Adipocyte (in vitro differentiated cells): Measurements from ENCODE around the gene INSYN1.
A peak's percentile ranks its signal among the peaks of the same experiment; 100 is the strongest.

Source experiments
- DNase-seq: peaks from one replicate; pipeline ENCODE4 v3.0.0-alpha.2; 2015; ENCODE audit warnings: low read depth
- H3K27me3 ChIP-seq: replicated peaks from 2 replicates; pipeline ENCODE4 v1.7.0; 2013; ENCODE audit warnings: mild to moderate bottlenecking, low read length, moderate library complexity; ENCODE audit not compliant: control insufficient read depth, insufficient read depth
- H3K36me3 ChIP-seq: 2 replicates; pipeline ENCODE4 v1.7.0; 2013; ENCODE audit warnings: low read length, mild to moderate bottlenecking, moderate library complexity; ENCODE audit not compliant: control insufficient read depth, insufficient read depth, severe bottlenecking
- H3K4me1 ChIP-seq: 2 replicates; pipeline ENCODE4 v1.7.0; 2013; ENCODE audit warnings: mild to moderate bottlenecking, low read length, moderate library complexity; ENCODE audit not compliant: control insufficient read depth, insufficient read depth
- H3K4me3 ChIP-seq: 2 replicates; pipeline ENCODE4 v1.7.0; 2013; ENCODE audit warnings: mild to moderate bottlenecking, low read length, moderate library complexity
- H3K9ac ChIP-seq: 2 replicates; pipeline ENCODE4 v1.7.0; 2013; ENCODE audit warnings: mild to moderate bottlenecking, low read length, moderate library complexity
- H3K9me3 ChIP-seq: 2 replicates; pipeline ENCODE4 v1.7.0; 2013; ENCODE audit warnings: mild to moderate bottlenecking, low read length, moderate library complexity; ENCODE audit not compliant: control insufficient read depth

Gene INSYN1

DNA sequence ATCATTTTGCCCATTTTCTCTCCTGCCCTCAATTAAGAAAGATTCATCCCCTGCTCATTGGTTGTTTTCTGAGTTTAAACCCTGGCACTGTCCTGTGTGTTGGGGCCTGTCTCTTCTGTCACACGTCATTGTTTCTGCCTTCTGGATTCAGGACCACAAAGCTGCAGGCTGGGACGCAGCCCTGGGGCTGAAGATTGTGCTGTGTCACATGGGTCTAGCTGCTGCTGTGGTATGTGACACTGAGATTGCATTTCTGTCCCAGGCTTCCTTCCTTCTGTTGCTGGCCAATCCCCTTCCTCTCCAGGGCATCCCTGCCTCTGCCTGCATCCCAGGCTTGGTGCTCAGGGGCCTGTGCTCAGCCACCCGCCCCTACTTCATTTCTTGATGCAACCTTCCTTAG is 28.9 kb downstream of the INSYN1 start:
- Histone ChIP-seq H3K4me3 (no peak overlapping the region), H3K9me3 (no peaks in the 10 kb centered on the region), H3K9ac (no peak overlapping the region), H3K4me1 (peaks cover 13% of the 10 kb centered on the region), H3K36me3 (no peaks in the 10 kb centered on the region), H3K27me3 (no peaks in the 10 kb centered on the region)
- no peak for DNase-seq

DNA sequence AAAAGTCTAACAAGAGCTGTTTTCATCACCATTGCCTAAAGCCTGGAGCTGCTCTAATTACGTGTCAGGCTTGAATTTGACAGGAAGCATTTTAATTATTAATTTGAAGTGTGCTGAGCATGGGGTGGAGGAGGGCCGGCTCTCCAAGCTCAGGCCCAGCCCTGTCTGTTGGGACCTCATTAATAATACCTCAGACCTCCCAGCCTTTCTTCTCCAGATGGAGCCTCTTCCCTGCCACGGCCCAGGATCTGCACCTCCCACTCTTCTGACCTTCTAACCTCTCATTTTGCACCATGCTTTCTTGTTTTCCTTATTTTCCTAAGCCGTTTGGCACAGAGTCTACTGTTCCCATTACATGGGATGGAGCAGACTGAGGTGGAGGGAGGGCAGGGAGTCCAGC is 30.0 kb downstream of the INSYN1 start:
- Histone ChIP-seq H3K4me1 (peaks cover 23% of the 10 kb centered on the region), H3K4me3 (no peak overlapping the region), H3K27me3 (no peaks in the 10 kb centered on the region), H3K36me3 (no peaks in the 10 kb centered on the region), H3K9me3 (no peaks in the 10 kb centered on the region), H3K9ac (no peak overlapping the region)
- no peak for DNase-seq

DNA sequence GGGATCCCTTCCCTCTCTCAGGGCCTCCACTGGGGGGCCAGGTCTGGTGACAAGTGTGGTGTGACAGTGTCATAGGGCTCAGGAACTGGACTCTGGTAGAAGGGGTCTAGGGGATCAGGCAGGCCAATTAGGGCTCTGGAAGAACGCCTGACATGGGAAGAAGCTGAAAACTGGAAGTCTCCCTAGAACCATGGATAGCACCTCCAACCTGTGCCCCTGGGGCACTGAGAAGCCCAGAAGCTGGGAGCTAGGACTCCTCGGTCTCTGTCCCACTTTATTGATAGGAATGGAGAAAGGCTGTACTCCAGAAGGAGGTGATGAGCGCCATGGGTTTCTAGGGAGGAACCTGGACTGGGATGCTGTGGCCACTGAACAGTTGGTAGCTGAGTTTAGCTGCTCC is 30.7 kb downstream of the INSYN1 start:
- H3K27me3 ChIP-seq, result no peaks in the 10 kb centered on the region
- no peaks in the 10 kb centered on the region for H3K36me3 ChIP-seq
- no peak for DNase-seq
- H3K9ac ChIP-seq, result no peak overlapping the region
- H3K4me1 ChIP-seq, result peaks cover 23% of the 10 kb centered on the region
- H3K4me3 ChIP-seq, result no peak overlapping the region
- H3K9me3 ChIP-seq, result no peaks in the 10 kb centered on the region

DNA sequence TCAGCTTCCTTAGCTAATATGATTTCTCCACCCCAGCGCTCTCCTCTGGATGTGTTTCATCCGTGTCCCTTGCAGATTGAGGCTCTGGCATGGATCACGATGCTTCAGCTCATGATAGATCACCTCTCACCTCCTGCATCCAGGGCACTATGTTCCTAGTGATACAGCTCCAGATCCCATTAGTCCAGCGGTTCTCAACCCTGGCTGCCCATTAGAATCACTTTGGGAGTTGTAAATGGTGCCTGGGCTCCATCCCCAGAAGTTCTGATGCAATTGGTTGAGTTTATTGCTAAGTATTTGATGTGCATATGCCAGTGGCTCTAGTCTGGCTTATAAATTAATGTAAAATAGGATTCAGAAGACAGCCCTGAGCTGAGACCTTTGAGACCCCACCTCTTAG is 34.5 kb downstream of the INSYN1 start:
- Histone ChIP-seq H3K9ac (peak overlapping the region; percentile 5), H3K4me3 (no peak overlapping the region), H3K4me1 (peaks cover 23% of the 10 kb centered on the region), H3K27me3 (no peaks in the 10 kb centered on the region), H3K9me3 (no peaks in the 10 kb centered on the region), H3K36me3 (peaks cover 12% of the 10 kb centered on the region)
- DNase-seq, result no peak

DNA sequence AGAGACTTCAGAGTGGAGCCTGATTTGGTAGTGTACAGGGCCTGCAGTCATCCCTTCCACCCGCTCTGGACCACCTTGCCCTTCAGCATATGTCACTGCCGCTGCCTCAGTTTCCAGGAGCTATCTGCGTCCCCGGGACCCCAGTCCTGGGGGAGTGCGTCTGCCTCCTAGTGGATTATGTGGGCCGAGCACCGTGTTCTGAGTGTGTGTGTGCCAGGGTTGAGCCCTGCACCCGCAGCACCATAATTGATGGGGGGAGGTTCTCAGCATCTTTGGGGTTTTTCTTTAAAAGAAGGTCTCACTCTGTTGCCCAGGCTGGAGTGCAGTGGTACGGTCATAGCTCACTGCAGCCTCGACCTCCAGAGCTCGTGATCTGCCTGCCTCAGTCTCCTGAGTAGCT is 35.3 kb downstream of the INSYN1 start:
- H3K9ac ChIP-seq, result no peak overlapping the region
- peaks cover 23% of the 10 kb centered on the region for H3K4me1 ChIP-seq
- no peak for DNase-seq
- H3K4me3 ChIP-seq, result no peak overlapping the region
- no peaks in the 10 kb centered on the region for H3K9me3 ChIP-seq
- peaks cover 21% of the 10 kb centered on the region for H3K36me3 ChIP-seq
- H3K27me3 ChIP-seq, result no peaks in the 10 kb centered on the region

DNA sequence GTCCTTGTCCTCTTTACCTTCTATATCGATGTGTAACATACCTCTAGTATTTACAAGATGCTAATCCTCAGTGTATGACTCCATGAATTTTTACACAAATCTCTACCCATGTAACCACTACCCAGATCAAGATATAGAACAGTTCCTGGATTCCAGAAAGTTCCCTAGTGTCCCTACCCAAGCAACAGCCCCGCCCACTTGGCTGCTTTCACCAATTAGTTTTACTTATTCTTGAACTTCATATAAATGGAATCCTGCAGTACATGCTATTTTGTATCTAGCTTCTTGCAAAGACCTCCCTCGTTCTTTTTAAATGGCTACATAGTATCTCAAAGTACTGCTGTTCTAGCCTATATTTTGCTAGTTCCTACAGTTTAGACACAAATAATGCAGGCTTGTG is 35.9 kb downstream of the INSYN1 start:
- Histone ChIP-seq H3K4me1 (peaks cover 23% of the 10 kb centered on the region), H3K9me3 (no peaks in the 10 kb centered on the region), H3K4me3 (no peak overlapping the region), H3K9ac (no peak overlapping the region), H3K27me3 (no peaks in the 10 kb centered on the region), H3K36me3 (peaks cover 27% of the 10 kb centered on the region)
- peak; percentile 27 for DNase-seq

DNA sequence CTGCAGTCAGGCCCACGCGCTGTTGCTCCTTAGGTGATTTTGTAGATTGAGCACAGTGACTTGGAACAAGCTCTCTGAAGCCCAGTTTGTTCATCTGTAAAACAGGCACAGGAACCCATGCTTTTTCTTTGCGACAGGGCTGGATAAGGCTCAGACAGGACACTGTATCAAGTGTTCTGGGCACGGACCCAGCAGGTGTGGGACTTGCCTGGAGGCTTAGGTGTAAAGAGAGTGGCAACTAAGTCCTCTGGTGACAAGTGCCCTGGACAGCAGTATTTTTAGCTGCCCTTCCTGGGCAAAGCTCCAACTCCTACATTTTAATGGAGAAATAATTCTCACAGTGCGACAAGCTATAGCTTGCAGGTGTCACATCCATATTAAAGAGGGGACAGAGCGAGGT is 36.7 kb downstream of the INSYN1 start:
- Histone ChIP-seq H3K4me1 (peaks cover 23% of the 10 kb centered on the region), H3K36me3 (peaks cover 32% of the 10 kb centered on the region), H3K27me3 (no peaks in the 10 kb centered on the region), H3K4me3 (no peak overlapping the region), H3K9me3 (no peaks in the 10 kb centered on the region), H3K9ac (no peak overlapping the region)
- no peak for DNase-seq

DNA sequence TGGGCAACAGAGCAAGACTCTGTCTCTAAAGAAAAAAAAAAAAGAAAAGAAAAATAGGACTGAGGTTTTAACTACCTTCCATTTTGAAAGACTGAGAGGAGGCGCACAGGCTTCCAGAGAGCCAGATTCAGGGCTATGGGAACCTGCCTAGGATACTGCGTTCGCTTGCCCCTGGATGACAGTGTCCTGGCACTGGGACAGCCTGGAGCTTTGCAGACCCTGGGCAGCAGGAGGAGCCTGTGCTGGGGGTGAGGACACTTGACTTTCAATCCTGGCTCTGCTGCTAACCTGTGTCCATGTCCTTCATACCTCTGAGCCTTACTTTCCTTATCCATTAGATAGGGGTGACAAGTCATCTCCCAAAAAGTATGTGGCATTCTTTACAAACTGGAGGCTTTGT is 37.7 kb downstream of the INSYN1 start:
- Histone ChIP-seq H3K4me3 (no peak overlapping the region), H3K9me3 (no peaks in the 10 kb centered on the region), H3K27me3 (no peaks in the 10 kb centered on the region), H3K4me1 (peaks cover 22% of the 10 kb centered on the region), H3K36me3 (peaks cover 42% of the 10 kb centered on the region), H3K9ac (no peak overlapping the region)
- DNase-seq, result no peak

DNA sequence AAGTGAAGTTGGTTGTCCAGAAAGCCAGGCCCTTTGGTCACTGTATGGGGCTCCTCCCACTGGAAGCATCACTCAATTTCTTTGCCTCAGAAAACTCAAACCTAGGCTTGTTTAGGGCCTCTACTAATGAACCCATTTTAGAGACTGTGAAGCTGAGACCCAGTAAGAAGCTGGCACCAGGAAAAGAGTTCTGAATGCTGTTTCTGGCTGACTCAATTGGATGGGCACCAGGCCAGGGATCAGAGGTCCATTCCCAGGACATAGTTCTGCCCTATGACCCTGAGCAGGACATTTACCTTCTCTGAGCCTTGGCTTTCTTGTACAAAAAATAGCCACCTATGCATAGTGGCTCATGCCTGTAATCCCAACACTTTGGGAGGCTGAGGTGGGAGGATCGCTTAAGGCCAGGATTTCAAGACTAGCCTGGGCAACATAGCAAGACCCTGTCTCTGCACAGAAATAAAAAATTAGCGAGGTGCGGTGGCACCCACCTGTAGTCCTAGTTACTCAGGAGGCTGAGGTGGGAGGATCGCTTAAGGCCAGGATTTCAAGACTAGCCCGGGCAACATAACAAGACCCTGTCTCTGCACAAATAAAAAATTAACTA is 38.4 kb downstream of the INSYN1 start:
- H3K4me3 ChIP-seq, result no peak overlapping the region

DNA sequence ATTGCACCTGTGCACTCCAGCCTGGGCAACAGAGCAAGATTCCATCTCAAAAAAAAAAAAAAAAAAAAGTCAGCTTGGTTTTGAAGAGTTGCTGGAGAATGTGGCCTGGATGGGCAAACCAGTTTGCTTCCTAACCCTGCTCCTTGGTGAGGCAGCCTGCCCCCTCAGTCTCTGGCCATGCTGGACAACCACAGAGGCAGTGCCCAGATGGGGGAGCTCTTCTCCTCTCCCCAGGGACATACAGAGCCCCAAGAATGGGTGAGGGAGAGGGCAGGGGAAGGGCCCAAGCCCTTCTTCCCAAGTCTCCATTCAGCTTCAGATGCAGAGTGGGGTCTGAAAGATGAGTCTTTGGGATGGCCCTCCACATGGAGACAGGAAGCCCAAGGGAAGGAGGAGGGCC is 41.0 kb downstream of the INSYN1 start:
- Histone ChIP-seq H3K36me3 (peaks cover 72% of the 10 kb centered on the region), H3K4me1 (no peaks in the 10 kb centered on the region), H3K9ac (no peak overlapping the region), H3K4me3 (no peak overlapping the region), H3K9me3 (no peaks in the 10 kb centered on the region), H3K27me3 (no peaks in the 10 kb centered on the region)
- DNase-seq, result no peak

More for the DNA sequence above, 38.4 kb downstream of the INSYN1 start:
- Histone ChIP-seq H3K36me3 (peaks cover 48% of the 10 kb centered on the region), H3K27me3 (no peaks in the 10 kb centered on the region), H3K4me1 (peaks cover 16% of the 10 kb centered on the region), H3K9me3 (no peaks in the 10 kb centered on the region), H3K9ac (no peak overlapping the region)
- DNase-seq, result no peak

DNA sequence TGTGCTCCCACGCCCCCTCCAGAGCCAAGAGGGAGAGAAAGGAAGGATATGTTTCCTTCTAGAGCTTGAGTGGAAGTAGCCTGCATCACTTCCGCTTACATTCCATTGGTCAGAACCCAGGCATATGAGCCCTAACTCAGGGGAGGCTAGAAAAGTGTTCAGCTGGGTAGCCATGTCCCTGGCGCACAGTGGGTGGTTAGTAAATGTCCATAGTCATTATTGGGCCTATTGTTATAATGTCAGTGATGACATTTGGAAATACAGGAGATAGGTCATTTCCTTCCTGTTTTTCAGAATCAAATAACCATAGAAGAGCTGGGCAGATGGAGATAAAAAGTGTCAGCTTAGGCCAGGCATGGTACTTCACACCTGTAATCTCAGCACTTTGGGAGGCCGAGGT is 41.6 kb downstream of the INSYN1 start:
- Histone ChIP-seq H3K36me3 (peaks cover 78% of the 10 kb centered on the region), H3K27me3 (no peaks in the 10 kb centered on the region)
- no peak for DNase-seq

DNA sequence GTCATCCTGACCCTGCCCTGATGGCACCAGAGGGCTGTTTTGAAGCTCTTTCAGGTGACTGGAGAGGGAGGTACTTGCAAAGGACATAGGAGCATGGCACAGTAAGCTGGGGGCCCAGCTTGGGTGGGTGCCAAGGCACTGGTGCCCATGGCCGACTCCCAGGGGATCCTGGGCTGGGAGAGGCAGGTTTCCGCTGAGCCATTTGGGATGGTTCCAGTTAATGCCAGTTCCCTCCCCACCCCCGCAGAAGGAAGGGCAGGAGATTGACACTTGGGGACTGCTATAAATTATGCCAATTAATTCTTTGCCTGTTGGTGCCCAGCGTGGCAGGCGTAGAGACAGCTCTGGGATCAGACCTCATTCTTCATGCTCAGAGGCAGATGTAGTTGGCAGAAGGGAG is 42.8 kb downstream of the INSYN1 start:
- Histone ChIP-seq H3K36me3 (peaks cover 88% of the 10 kb centered on the region), H3K9me3 (no peaks in the 10 kb centered on the region), H3K9ac (no peak overlapping the region), H3K4me1 (no peaks in the 10 kb centered on the region), H3K27me3 (no peaks in the 10 kb centered on the region), H3K4me3 (no peak overlapping the region)
- DNase-seq, result no peak

More for the DNA sequence above, 41.6 kb downstream of the INSYN1 start:
- Histone ChIP-seq H3K4me3 (no peak overlapping the region), H3K4me1 (no peaks in the 10 kb centered on the region), H3K9me3 (no peaks in the 10 kb centered on the region), H3K9ac (no peak overlapping the region)
